ENCODE measurements around the gene HHAT. TPM values are rescaled to one million over a fixed set of nuclear protein-coding genes. Genes with fewer than 3 reads are reported as not detected.

HHAT gene
- polyA plus RNA-seq, 1 experiment, result 4.8 TPM

GRCh38 chr1:210650403-210650802 is 321.7 kb downstream of the HHAT start:
- ChIA-PET CTCF (interaction anchor here (0.6 to 1.6 kb wide), 2 partner anchors 138 to 484 kb away, joined by 4 to 5 read pairs; partner anchors contain the start of gene KCNH1), POLR2A (no interaction called here)
- Histone ChIP-seq H3K27me3 (ENCODE audit: control insufficient read depth, insufficient read depth, low read length) (no peaks in the 10 kb centered on the region), H3K27ac (ENCODE audit: low read depth, low read length) (no peak overlapping the region), H3K4me3 (ENCODE audit: low read depth, low read length) (no peak overlapping the region), H3K9me3 (ENCODE audit: control insufficient read depth, insufficient read depth, low read length) (no peaks in the 10 kb centered on the region)
- TF ChIP-seq CTCF (IDR thresholded peaks at IDR 0.05; ENCODE audit: low read depth, low read length), result no peak
- no peak for DNase-seq (ENCODE audit: low read depth, low spot score)

- Histone ChIP-seq H3K27ac (ENCODE audit: low read depth, low read length) (no peak overlapping the region), H3K4me3 (ENCODE audit: low read depth, low read length) (no peak overlapping the region), H3K9me3 (ENCODE audit: control insufficient read depth, insufficient read depth, low read length) (no peaks in the 10 kb centered on the region), H3K27me3 (ENCODE audit: control insufficient read depth, insufficient read depth, low read length) (no peaks in the 10 kb centered on the region)
- CTCF ChIA-PET, result no interaction called here
- no peak for DNase-seq (ENCODE audit: low read depth, low spot score)
- POLR2A ChIA-PET, result no interaction called here
- no peak for TF ChIP-seq CTCF (IDR thresholded peaks at IDR 0.05; ENCODE audit: low read depth, low read length)
Measured at GRCh38 chr1:210652329-210652954, 323.7 kb downstream of the HHAT start.

GRCh38 chr1:210653771-210654170 is 325.1 kb downstream of the HHAT start:
- ChIA-PET CTCF (interaction anchor here (0.5 kb wide), 1 partner anchor 163 kb away, joined by 3 read pairs; no protein-coding TSS in a partner anchor), POLR2A (no interaction called here)
- no peak overlapping the region for H3K4me3 ChIP-seq (ENCODE audit: low read depth, low read length)
- no peaks in the 10 kb centered on the region for H3K9me3 ChIP-seq (ENCODE audit: control insufficient read depth, insufficient read depth, low read length)
- H3K27me3 ChIP-seq (ENCODE audit: control insufficient read depth, insufficient read depth, low read length), result no peaks in the 10 kb centered on the region
- H3K27ac ChIP-seq (ENCODE audit: low read depth, low read length), result no peak overlapping the region
- no peak for DNase-seq (ENCODE audit: low read depth, low spot score)
- no peak for TF ChIP-seq CTCF (IDR thresholded peaks at IDR 0.05; ENCODE audit: low read depth, low read length)

GRCh38 chr1:210654176-210654981 is 325.7 kb downstream of the HHAT start:
- POLR2A ChIA-PET, result no interaction called here
- CTCF ChIA-PET, result interaction anchor here (0.5 kb wide), 1 partner anchor 162 kb away, joined by 3 read pairs; no protein-coding TSS in a partner anchor
- no peaks in the 10 kb centered on the region for H3K9me3 ChIP-seq (ENCODE audit: control insufficient read depth, insufficient read depth, low read length)
- H3K27ac ChIP-seq (ENCODE audit: low read depth, low read length), result no peak overlapping the region
- no peaks in the 10 kb centered on the region for H3K27me3 ChIP-seq (ENCODE audit: control insufficient read depth, insufficient read depth, low read length)
- H3K4me3 ChIP-seq (ENCODE audit: low read depth, low read length), result no peak overlapping the region
- no peak for TF ChIP-seq CTCF (IDR thresholded peaks at IDR 0.05; ENCODE audit: low read depth, low read length)
- DNase-seq (ENCODE audit: low read depth, low spot score), result no peak

GRCh38 chr1:210655511-210655910 is 326.8 kb downstream of the HHAT start:
- no peak for TF ChIP-seq CTCF (IDR thresholded peaks at IDR 0.05; ENCODE audit: low read depth, low read length)
- H3K27me3 ChIP-seq (ENCODE audit: control insufficient read depth, insufficient read depth, low read length), result no peaks in the 10 kb centered on the region
- ChIA-PET POLR2A (no interaction called here), CTCF (no interaction called here)
- DNase-seq (ENCODE audit: low read depth, low spot score), result no peak
- H3K9me3 ChIP-seq (ENCODE audit: control insufficient read depth, insufficient read depth, low read length), result no peaks in the 10 kb centered on the region
- no peak overlapping the region for H3K27ac ChIP-seq (ENCODE audit: low read depth, low read length)
- H3K4me3 ChIP-seq (ENCODE audit: low read depth, low read length), result no peak overlapping the region
